HG03460 (cell line): Measurements from ENCODE around the gene ZGLP1.
A peak's percentile ranks its signal among the peaks of the same experiment; 100 is the strongest.
"Not testable (repeated sequence)": the region's sequence is repeated elsewhere in the genome, so short reads cannot be mapped to it uniquely, and the experiment has no call there.

ENCODE experiments used
- ATAC-seq: cut with Tn5 transposase; IDR thresholded peaks from one replicate; pipeline ENCODE4 v1.9.1; 2021; ENCODE audit not compliant: unreplicated experiment

The ZGLP1 gene

DNA sequence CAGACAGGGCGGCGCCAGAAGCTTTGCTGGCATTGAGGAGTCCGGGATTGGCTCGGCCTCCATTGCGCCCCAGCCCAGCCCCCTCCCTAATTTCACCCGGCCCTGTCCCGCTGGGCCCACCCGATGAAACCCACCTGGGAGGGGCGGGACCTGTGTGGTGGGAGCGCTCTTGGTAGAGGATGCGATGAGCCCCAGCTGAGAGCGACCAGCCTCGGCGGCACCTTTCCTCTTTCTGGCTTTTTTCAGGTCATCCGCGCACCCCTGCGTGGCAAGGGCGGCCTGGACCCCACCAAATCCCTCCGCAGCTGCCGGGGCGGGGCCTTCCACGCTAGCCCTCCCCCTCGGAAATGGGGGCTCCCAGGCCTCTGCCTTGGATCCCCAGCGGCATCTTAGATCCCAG, at the start of gene ZGLP1:
ZGLP1 (minus strand) TSS at position 393 of the 400 bp plus-strand sequence.
- ATAC-seq = no peak

DNA sequence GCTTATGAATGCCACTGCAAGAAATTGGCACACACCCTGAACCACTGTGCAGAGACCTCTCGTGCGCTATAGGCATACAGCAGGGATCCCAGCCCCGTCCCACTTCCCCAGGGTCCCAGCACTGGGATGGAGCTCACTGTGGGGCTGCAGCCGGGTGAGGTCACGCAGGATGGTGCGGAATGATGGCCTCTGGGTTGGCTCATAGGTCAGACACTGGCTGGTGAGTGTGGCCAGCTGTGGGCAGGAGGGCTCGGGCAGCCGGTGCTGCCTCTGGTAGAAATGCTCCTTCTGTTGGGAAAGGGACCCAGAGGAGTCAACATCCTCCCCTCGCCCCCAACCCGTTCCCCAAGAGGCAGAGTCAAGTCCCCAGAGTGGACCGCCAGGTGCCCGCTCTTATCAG, 46.8 kb upstream of the ZGLP1 start:
- no peak for ATAC-seq

DNA sequence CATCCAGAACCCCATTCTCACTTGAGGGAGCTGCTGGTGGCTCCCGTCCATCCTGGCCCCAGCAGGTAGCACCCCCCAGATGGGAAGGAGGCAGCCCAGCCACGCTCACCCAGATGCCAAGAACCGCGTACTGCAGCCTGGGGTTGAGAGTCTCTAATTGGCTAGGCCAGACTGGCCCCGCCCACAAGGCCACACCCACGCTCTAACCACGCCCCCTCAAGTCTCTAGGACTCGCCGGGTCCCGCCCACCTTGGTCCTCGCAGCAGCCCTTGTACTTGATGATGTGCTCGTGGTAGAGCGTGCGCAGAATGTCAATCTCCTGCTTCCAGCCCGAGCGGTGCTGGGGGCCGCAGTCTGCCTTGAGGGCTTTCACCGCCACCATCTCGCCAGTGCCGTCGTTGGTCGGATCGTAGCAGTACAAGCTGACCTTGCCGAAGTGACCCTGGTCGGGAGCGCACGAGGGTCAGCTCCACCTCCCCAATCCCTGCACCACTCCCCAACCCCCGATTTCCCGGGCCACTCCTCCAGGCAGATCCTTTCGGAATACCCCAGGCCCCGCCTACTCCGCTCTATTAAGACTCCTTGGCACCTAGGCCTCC, 44.3 kb upstream of the ZGLP1 start:
- ATAC-seq = no peak

GRCh38 chr19:10352764-10353671, 43.4 kb upstream of the ZGLP1 start:
- no peak for ATAC-seq

DNA sequence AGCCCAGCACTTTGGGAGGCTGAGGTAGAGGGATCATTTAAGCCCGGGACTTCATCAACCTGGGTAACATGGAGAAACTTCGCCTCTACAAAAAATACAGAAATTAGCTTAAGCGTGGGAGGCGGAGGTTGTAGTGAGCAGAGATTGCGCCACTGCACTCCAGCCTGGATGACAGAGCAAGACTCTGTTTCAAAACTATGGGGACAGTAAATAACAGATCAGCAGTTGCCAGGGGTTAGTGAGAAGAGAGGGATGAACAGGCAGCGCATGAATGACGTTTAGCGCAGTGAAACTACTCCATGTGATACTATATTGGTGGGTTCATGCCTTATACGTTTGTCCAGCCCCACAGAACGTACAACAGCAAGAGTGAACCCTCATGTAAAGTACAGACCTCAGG, 36.9 kb upstream of the ZGLP1 start:
- ATAC-seq = no peak

DNA sequence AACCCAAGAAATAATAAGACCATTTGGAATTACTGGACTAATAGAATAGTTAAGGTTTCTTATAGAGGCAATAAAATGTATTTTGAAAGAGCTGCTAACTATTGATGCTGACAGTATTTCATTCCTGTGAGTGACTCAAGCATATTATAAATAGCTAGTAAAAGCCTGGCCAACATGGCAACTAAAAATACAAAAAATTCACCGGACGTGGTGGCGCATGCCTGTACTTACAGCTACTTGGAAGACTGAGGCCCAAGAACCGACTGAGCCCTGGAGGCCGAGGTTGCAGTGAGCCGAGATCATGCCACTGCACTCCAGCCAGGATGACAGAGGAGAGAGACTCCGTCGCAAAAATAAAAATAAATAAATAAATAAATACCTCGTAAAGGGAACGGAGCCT, 35.2 kb upstream of the ZGLP1 start:
- ATAC-seq = no peak

- ATAC-seq = no peak
Measured at GRCh38 chr19:10343495-10343894, 33.9 kb upstream of the ZGLP1 start.

GRCh38 chr19:10339977-10340376, 30.4 kb upstream of the ZGLP1 start:
- no peak for ATAC-seq

DNA sequence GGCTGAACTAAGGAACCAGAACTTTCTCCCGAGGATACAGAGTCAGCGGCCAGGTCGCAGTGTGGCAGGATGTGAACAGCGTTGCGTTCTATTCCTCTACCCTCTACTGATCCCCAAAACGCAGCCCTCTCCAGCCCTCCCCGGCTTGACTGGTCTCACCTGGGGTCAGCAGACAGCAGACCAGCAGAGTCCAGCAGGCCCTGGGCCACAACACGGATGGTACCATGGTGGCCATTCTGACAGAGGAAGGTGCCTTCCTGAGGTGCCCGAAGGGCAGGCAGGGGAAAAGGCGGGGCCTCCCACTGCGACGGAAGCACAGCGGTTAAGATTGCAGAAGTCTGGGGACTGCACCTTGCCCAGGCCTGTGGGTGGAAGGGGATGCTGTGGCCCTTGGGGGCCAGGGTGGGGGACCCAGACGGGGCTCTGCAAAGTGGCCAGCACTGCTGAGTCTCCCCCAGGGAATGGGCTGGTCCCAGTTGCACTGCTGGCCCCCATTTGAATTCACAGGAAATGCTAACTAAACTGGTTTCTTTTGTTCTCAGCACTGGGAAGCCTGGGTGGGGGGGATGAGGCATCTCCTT, 29.9 kb upstream of the ZGLP1 start, which contains the start of gene ICAM3:
ICAM3 (minus strand) TSS at position 245 of the 581 bp plus-strand sequence; CDS start at position 235, 10 bp downstream.
- ATAC-seq = no peak

- no peak for ATAC-seq
Measured at GRCh38 chr19:10338940-10339339, 29.3 kb upstream of the ZGLP1 start.

DNA sequence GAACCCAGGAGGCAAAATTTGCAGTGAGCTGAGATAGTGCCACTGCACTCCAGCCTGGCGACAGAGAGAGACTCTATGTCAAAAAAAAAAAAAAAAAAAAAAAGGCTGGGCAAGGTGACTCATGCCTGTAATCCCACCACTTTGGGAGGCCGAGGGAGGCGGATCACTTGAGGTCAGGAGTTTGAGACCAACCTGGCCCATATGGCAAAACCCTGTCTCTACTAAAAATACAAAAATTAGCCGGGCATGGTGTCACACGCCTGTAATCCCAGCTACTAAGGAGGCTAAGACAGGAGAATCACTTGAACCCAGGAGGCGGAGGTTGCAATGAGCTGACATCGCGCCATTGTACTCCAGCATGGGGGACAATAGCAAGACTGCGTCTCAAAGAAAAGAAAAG, 27.1 kb upstream of the ZGLP1 start:
- not testable (repeated sequence) for ATAC-seq

- no peak for ATAC-seq
Measured at GRCh38 chr19:10335352-10335985, 25.9 kb upstream of the ZGLP1 start.

GRCh38 chr19:10334588-10335351, 25.2 kb upstream of the ZGLP1 start:
- no peak for ATAC-seq

- peak; percentile 8 for ATAC-seq
Measured at GRCh38 chr19:10333758-10334587, 24.4 kb upstream of the ZGLP1 start.

GRCh38 chr19:10332965-10333757, 23.5 kb upstream of the ZGLP1 start, which contains the start of gene RAVER1:
TSS of gene RAVER1 (minus strand) at chr19:10333529. CDS start at chr19:10333507, 22 bp downstream.
- ATAC-seq = peak; percentile 70

GRCh38 chr19:10332158-10332964, 22.7 kb upstream of the ZGLP1 start:
- ATAC-seq = no peak

- ATAC-seq = no peak
Measured at GRCh38 chr19:10329555-10329954, 19.9 kb upstream of the ZGLP1 start.
